H9 (cell line): ENCODE data around the gene SNX27. TPM values are rescaled to one million over a fixed set of nuclear protein-coding genes. Genes with fewer than 3 reads are reported as not detected.

Experiments used
- DNase-seq: peaks from one replicate; pipeline ENCODE4 v3.0.0-alpha.2; 2017
- H2AFZ ChIP-seq: one replicate; pipeline ENCODE4 v1.6.1; 2013; ENCODE audit warnings: mild to moderate bottlenecking, low read length, control low read depth, moderate library complexity
- H2AK5ac ChIP-seq: 2 replicates; pipeline ENCODE4 v1.6.1; 2013; ENCODE audit warnings: low read length, control low read depth, mixed read lengths; ENCODE audit not compliant: insufficient read length
- H2BK120ac ChIP-seq: one replicate; pipeline ENCODE4 v1.6.1; 2013; ENCODE audit warnings: low read depth, mild to moderate bottlenecking, low read length, control low read depth, inconsistent platforms; ENCODE audit not compliant: poor library complexity, severe bottlenecking
- H2BK12ac ChIP-seq: 2 replicates; pipeline ENCODE4 v1.6.1; 2013; ENCODE audit warnings: low read length, control low read depth, mixed read lengths, low read depth; ENCODE audit not compliant: insufficient read length
- H2BK15ac ChIP-seq: 2 replicates; pipeline ENCODE4 v1.6.1; 2013; ENCODE audit warnings: low read depth, low read length, control low read depth
- H2BK20ac ChIP-seq: one replicate; pipeline ENCODE4 v1.6.1; 2013; ENCODE audit warnings: low read depth, mild to moderate bottlenecking, low read length, control low read depth, inconsistent platforms; ENCODE audit not compliant: poor library complexity, severe bottlenecking
- H2BK5ac ChIP-seq: 2 replicates; pipeline ENCODE4 v1.6.1; 2013; ENCODE audit warnings: low read length, control low read depth, mixed read lengths; ENCODE audit not compliant: insufficient read length
- H3K14ac ChIP-seq: 2 replicates; pipeline ENCODE4 v1.6.1; 2013; ENCODE audit warnings: low read length, control low read depth; ENCODE audit not compliant: insufficient read depth
- H3K18ac ChIP-seq: 2 replicates; pipeline ENCODE4 v1.6.1; 2013; ENCODE audit warnings: low read depth, mild to moderate bottlenecking, mixed read lengths, low read length, control low read depth; ENCODE audit not compliant: insufficient read length
- H3K23ac ChIP-seq: 2 replicates; pipeline ENCODE4 v1.6.1; 2013; ENCODE audit warnings: low read length, control low read depth, mixed read lengths, low read depth; ENCODE audit not compliant: insufficient read length
- H3K23me2 ChIP-seq: 2 replicates; pipeline ENCODE4 v1.6.1; 2013; ENCODE audit warnings: low read depth, mild to moderate bottlenecking, mixed read lengths, low read length, control low read depth; ENCODE audit not compliant: insufficient read length, poor library complexity, severe bottlenecking
- H3K27ac ChIP-seq: 2 replicates; pipeline ENCODE4 v1.5.1; 2013; ENCODE audit warnings: low read length, control low read depth, mixed read lengths, low read depth; ENCODE audit not compliant: insufficient read length
- H3K27me3 ChIP-seq: 2 replicates; pipeline ENCODE4 v1.6.1; 2013; ENCODE audit warnings: low read length, control low read depth, inconsistent platforms; ENCODE audit not compliant: insufficient read depth
- H3K4ac ChIP-seq: 2 replicates; pipeline ENCODE4 v1.6.1; 2013; ENCODE audit warnings: low read depth, mild to moderate bottlenecking, control low read depth, inconsistent platforms, low read length, moderate library complexity
- H3K4me1 ChIP-seq: 2 replicates; pipeline ENCODE4 v1.6.1; 2013; ENCODE audit warnings: low read length, control low read depth, inconsistent platforms; ENCODE audit not compliant: insufficient read depth
- H3K4me2 ChIP-seq: 2 replicates; pipeline ENCODE4 v1.6.1; 2013; ENCODE audit warnings: low read length, control low read depth, mixed read lengths; ENCODE audit not compliant: insufficient read length, insufficient read depth
- H3K56ac ChIP-seq: 2 replicates; pipeline ENCODE4 v1.6.1; 2013; ENCODE audit warnings: low read depth, mild to moderate bottlenecking, mixed read lengths, low read length, control low read depth; ENCODE audit not compliant: insufficient read length
- H3K79me1 ChIP-seq: 2 replicates; pipeline ENCODE4 v1.6.1; 2013; ENCODE audit warnings: low read depth, mild to moderate bottlenecking, moderate library complexity, low read length, control low read depth, inconsistent platforms; ENCODE audit not compliant: insufficient read depth, poor library complexity, severe bottlenecking
- H3K79me2 ChIP-seq: 2 replicates; pipeline ENCODE4 v1.6.1; 2013; ENCODE audit warnings: low read length, control low read depth, inconsistent platforms; ENCODE audit not compliant: insufficient read depth
- H3K9ac ChIP-seq: 2 replicates; pipeline ENCODE4 v1.6.1; 2013; ENCODE audit warnings: low read length, control low read depth, mixed read lengths; ENCODE audit not compliant: insufficient read length; ENCODE audit errors: extremely low read depth
- H3K9me3 ChIP-seq: one replicate; pipeline ENCODE4 v1.6.1; 2013; ENCODE audit warnings: low read depth, low read length, inconsistent platforms; ENCODE audit not compliant: control insufficient read depth
- H3T11ph ChIP-seq: one replicate; pipeline ENCODE4 v1.6.1; 2013; ENCODE audit warnings: mild to moderate bottlenecking, low read length, control low read depth, inconsistent platforms
- H4K20me1 ChIP-seq: one replicate; pipeline ENCODE4 v1.6.1; 2013; ENCODE audit not compliant: control insufficient read depth, insufficient read length, insufficient read depth
- H4K5ac ChIP-seq: 2 replicates; pipeline ENCODE4 v1.6.1; 2013; ENCODE audit warnings: low read depth, mild to moderate bottlenecking, mixed read lengths, low read length, control low read depth; ENCODE audit not compliant: insufficient read length
- H4K8ac ChIP-seq: replicated peaks from 2 replicates; pipeline ENCODE4 v1.6.1; 2013; ENCODE audit warnings: low read length, control low read depth, mixed read lengths, low read depth; ENCODE audit not compliant: insufficient read length
- H4K91ac ChIP-seq: 2 replicates; pipeline ENCODE4 v1.6.1; 2013; ENCODE audit warnings: low read depth, mild to moderate bottlenecking, moderate library complexity, mixed read lengths, low read length, control low read depth; ENCODE audit not compliant: insufficient read length
- H3K27ac Mint-ChIP-seq, 3 experiments: 2 replicates in 2 of 3; 3 replicates in 1 of 3; pipeline ENCODE4 v1.8.0; 2020 to 2021; ENCODE audit warnings: mixed read lengths in 3 of 3, mild to moderate bottlenecking in 1 of 3, moderate library complexity in 1 of 3
- H3K27me3 Mint-ChIP-seq: 2 replicates; pipeline ENCODE4 v1.8.0; 2021; ENCODE audit warnings: low read depth, mild to moderate bottlenecking, moderate library complexity, mixed read lengths
- H3K36me3 Mint-ChIP-seq, 3 experiments: 2 replicates in 2 of 3; 3 replicates in 1 of 3; pipeline ENCODE4 v1.8.0; 2020 to 2021; ENCODE audit warnings: low read depth in 3 of 3, mixed read lengths in 3 of 3; ENCODE audit not compliant: insufficient read depth in 1 of 3
- H3K4me1 Mint-ChIP-seq, 2 experiments: 2 replicates each; pipeline ENCODE4 v1.8.0; 2020; ENCODE audit warnings: mixed read lengths in 2 of 2
- H3K4me3 Mint-ChIP-seq, 2 experiments: 2 replicates in 1 of 2; 3 replicates in 1 of 2; pipeline ENCODE4 v1.8.0; 2020 to 2021; ENCODE audit warnings: mild to moderate bottlenecking in 2 of 2, mixed read lengths in 2 of 2, moderate library complexity in 1 of 2
- H3K9me3 Mint-ChIP-seq, 2 experiments: 2 replicates in 1 of 2; 3 replicates in 1 of 2; pipeline ENCODE4 v1.8.0; 2020; ENCODE audit warnings: mild to moderate bottlenecking in 2 of 2, mixed read lengths in 2 of 2, moderate library complexity in 1 of 2
- WGBS: extraction: QIAGEN DNeasy Blood & Tissue Kit; methylation state at CpG from one replicate; pipeline ENCODE4 v1.1.7; 2013; ENCODE audit warnings: missing lambda C conversion rate, low lambda C conversion rate, mixed read lengths; ENCODE audit not compliant: insufficient read length; ENCODE audit errors: extremely low coverage; 5-methylcytosine and 5-hydroxymethylcytosine counted together
- total RNA-seq: library from RNA; stranded (reverse); gene quantifications from 2 replicates; pipeline ENCODE4 v1.2.1, GENCODE V29; 2021
- TF ChIP-seq, protein P1 (sequence below): fragments of 200-600 bp; sonication (generic); conservative IDR thresholded peaks from 3 replicates; pipeline ENCODE4 v1.8.0; 2021; ENCODE audit warnings: antibody characterized with exemption, mild to moderate bottlenecking

Gene SNX27
- total RNA-seq, 1 experiment from 2014 or later: 48.9 TPM

- peaks cover 14 to 49% (median 45%) of the 10 kb centered on the region in 3 experiments; a peak in 6 of 7 replicates for H3K36me3 Mint-ChIP-seq
- no peaks in the 10 kb centered on the region for H3K9me3 ChIP-seq
- no peaks in the 10 kb centered on the region for H3K27me3 Mint-ChIP-seq
- no peak overlapping the region for H4K5ac ChIP-seq
- H2AK5ac ChIP-seq: no peak overlapping the region
- no peak overlapping the region for H3K14ac ChIP-seq
- no peak overlapping the region for H2BK20ac ChIP-seq
- H2AFZ ChIP-seq: no peak overlapping the region
- H4K20me1 ChIP-seq: no peaks in the 10 kb centered on the region
- H3K18ac ChIP-seq: no peak overlapping the region
- H2BK120ac ChIP-seq: no peak overlapping the region
- H2BK5ac ChIP-seq: no peak overlapping the region
- no CpG with 5 or more reads among the region's 6 CpGs for WGBS
- no peaks in the 10 kb centered on the region for H3K23me2 ChIP-seq
- DNase-seq: no peak
- no peaks in the 10 kb centered on the region for H3K27me3 ChIP-seq
- no peak overlapping the region for H3K4me2 ChIP-seq
- no peaks in the 10 kb centered on the region for H3K79me1 ChIP-seq
- no peak overlapping the region for H3T11ph ChIP-seq
- no peak overlapping the region for H2BK15ac ChIP-seq
- H3K4me1 Mint-ChIP-seq: no peaks in the 10 kb centered on the region
- no peaks in the 10 kb centered on the region for H3K4me1 ChIP-seq
- no peak overlapping the region for H3K27ac ChIP-seq
- H4K91ac ChIP-seq: no peak overlapping the region
- TF ChIP-seq, protein P1, sequence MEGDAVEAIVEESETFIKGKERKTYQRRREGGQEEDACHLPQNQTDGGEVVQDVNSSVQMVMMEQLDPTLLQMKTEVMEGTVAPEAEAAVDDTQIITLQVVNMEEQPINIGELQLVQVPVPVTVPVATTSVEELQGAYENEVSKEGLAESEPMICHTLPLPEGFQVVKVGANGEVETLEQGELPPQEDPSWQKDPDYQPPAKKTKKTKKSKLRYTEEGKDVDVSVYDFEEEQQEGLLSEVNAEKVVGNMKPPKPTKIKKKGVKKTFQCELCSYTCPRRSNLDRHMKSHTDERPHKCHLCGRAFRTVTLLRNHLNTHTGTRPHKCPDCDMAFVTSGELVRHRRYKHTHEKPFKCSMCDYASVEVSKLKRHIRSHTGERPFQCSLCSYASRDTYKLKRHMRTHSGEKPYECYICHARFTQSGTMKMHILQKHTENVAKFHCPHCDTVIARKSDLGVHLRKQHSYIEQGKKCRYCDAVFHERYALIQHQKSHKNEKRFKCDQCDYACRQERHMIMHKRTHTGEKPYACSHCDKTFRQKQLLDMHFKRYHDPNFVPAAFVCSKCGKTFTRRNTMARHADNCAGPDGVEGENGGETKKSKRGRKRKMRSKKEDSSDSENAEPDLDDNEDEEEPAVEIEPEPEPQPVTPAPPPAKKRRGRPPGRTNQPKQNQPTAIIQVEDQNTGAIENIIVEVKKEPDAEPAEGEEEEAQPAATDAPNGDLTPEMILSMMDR: no peak
- H3K27ac Mint-ChIP-seq: no peak overlapping the region
- no peak overlapping the region for H4K8ac ChIP-seq
- no peak overlapping the region for H3K9ac ChIP-seq
- no peaks in the 10 kb centered on the region for H3K9me3 Mint-ChIP-seq
- H3K4ac ChIP-seq: no peak overlapping the region
- no peak overlapping the region for H2BK12ac ChIP-seq
- H3K23ac ChIP-seq: no peak overlapping the region
- H3K79me2 ChIP-seq: no peaks in the 10 kb centered on the region
- H3K56ac ChIP-seq: no peak overlapping the region
- H3K4me3 Mint-ChIP-seq: no peak overlapping the region
Observed at GRCh38 chr1:151661751-151662150, 49.9 kb downstream of the SNX27 start.
